ENCODE data around the gene BNIP5.
"Not testable (repeated sequence)": the region's sequence is repeated elsewhere in the genome, so short reads cannot be mapped to it uniquely, and the experiment has no call there.

The BNIP5 gene

GRCh38 chr6:36368421-36368820, 31.7 kb upstream of the BNIP5 start:
- FAIRE-seq: no peak
- no peak for DNase-seq (ENCODE audit: low spot score)

DNA sequence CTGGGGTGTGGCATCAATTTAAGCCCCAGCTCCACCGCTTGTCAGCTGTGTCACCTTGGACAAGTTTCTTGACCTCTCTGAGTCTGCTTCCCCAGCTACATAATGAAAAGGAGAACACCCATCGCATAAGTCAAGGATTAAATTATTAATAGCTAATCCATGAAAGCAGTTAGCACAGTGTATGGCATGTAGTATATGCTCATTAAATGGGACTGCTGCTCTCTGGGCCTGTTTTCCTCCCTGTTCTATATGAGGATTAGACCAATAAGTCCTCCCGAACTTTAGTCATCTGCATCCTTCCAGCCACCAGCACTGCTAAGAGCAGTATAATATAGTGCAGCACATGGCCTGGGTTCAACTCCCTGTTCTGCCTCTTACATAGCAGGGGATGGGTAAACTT, 31.1 kb upstream of the BNIP5 start:
- FAIRE-seq: no peak
- DNase-seq (ENCODE audit: low spot score): no peak

- no peak for FAIRE-seq
Observed at GRCh38 chr6:36364669-36365479, 28.2 kb upstream of the BNIP5 start.

GRCh38 chr6:36364061-36364635, 27.5 kb upstream of the BNIP5 start:
- not testable (repeated sequence) for FAIRE-seq; DNase-seq (ENCODE audit: low spot score)

More at GRCh38 chr6:36364669-36365479, 28.2 kb upstream of the BNIP5 start:
- no peak for DNase-seq (ENCODE audit: low spot score)

GRCh38 chr6:36363371-36363752, 26.7 kb upstream of the BNIP5 start:
- not testable (repeated sequence) for FAIRE-seq; DNase-seq (ENCODE audit: low spot score)

DNA sequence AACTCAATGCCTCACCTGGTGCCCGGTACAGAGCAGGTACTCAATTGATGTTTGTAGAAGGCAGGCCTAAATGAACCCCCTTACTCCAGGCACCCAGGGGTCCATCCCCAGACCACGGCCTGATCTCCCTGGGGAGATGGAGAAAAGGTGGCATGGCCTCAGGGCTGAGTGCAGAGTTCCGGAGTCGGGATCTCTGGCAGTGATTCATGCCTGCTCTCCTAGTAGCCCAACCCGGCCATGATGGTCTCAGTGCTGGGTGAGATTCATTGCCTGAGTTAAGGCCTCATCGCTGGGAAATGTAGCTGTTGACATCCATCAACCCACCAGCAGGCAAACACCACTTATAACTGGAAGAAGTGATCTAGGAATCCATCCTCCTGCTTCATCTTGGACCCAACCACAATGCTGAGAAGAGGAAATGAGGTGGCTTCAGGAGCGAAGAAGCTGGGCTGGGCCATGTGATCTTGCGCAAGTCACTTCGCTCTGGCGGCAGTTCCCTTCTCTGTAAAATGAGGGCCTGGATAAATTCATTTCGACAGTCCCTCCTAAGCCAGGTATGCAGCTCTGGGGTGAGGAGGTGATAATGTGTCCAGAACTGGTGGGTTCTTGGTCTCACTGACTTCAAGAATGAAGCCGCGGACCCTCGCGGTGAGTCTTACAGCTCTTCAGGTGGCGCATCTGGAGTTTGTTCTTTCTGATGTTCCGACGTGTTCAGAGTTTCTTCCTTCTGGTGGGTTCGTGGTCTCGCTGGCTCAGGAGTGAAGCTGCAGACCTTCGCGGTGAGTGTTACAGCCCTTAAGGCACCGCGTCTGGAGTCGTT, 26.1 kb upstream of the BNIP5 start:
- no peak for FAIRE-seq
- no peak for DNase-seq (ENCODE audit: low spot score)

DNA sequence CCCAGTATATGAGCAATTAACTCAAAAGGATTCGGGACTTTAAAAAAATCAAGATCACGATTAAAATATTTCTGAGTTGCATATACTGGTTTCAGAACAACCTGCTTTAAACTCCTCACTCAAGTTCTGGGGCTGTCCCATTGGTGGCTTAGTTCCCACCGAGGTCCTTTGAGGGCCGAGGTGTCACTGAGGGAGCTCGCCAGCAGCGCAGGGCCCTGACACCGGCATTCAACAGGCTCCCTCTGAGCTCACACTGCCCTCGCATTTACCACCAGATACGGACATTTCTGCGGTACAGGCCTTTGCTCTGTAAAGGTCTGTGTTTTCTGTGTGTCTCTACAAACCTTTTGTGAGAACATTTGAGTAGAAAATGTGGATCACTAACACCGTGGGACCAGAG, 24.4 kb upstream of the BNIP5 start:
- FAIRE-seq (no peak), DNase-seq (ENCODE audit: low spot score) (no peak)

DNA sequence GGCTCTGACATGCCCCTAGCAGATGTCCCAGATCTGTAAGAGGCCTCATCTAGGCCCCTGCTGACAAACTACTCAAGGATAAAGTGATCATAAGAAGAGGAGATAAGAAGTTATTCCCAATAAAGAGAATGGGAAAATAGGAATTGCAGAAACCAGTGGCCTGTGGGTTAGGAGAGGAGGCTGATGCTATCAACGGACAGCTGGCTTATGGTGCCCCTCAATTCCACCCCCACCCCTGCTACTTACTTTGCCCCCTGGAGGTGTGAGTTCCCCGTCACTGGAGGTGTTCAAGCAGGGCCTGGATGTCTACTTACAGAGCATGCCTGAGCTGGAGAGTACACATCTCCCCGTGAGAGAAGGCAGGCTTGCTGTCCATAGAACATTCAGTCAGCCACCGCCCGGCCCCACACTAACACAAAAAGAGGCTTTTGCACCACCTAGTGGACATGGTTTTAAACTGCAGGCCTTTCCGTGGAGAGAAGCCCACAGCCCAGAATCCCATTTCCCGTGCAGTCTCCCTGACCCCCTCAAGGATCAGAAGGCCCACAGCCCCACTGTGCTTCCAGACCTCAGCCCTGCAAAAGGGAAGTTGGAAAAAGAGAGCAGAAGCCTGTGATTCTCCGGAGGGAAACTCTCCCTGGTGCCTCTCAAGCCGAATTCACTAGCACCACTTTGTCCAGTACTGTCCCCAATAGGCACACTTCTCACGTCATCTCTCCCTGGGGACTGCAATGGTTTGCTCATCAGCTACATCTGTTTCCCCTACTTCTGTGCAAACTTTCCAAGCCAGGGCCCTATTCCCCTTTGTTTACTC, 23.8 kb upstream of the BNIP5 start:
- peak; percentile 83 for DNase-seq (ENCODE audit: low spot score)

DNA sequence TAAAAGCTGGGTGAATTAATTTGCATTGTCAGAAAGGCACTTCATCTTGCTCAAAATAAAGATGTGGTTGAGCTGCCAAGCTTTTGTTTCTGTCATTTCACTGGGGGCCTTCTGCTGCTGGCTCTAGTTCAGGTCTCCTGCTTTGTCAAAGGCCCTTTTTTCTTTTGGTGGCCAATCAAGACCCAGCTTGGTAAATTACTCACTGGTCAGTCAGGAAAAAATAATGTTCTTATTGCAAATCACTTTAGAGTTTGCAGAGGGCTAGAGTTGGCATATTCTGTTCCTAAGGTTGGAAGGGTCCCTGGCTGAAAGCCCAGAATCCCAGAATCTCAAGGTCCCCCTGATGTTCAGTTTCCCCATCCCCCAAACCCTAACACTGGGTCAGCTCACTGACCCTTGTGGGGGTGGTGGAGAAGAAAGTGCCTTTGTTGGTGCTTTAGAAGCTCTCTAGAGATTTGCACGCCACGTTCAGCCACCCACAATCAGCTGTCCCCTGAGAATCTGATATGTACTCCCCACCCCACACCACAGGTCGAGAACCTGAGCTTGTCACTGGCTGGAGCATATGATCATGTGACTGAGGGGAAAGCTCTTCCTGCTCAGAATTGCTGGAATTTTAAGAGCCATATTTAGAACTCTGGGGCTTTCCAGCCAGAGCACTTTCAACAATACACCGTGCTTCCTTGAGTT, 21.7 kb upstream of the BNIP5 start:
- no peak for DNase-seq (ENCODE audit: low spot score)
- FAIRE-seq: no peak

More for the DNA sequence above, 23.8 kb upstream of the BNIP5 start:
- no peak for FAIRE-seq

- no peak for FAIRE-seq
- no peak for DNase-seq (ENCODE audit: low spot score)
Observed at GRCh38 chr6:36357872-36358225, 21.2 kb upstream of the BNIP5 start.

- FAIRE-seq (no peak), DNase-seq (ENCODE audit: low spot score) (no peak)
Observed at GRCh38 chr6:36355819-36356218, 19.1 kb upstream of the BNIP5 start.

GRCh38 chr6:36353411-36353915, 16.8 kb upstream of the BNIP5 start:
- no peak for FAIRE-seq
- no peak for DNase-seq (ENCODE audit: low spot score)

GRCh38 chr6:36352477-36353157, 15.9 kb upstream of the BNIP5 start:
- DNase-seq (ENCODE audit: low spot score) (no peak), FAIRE-seq (no peak)

GRCh38 chr6:36350681-36351571, 14.2 kb upstream of the BNIP5 start:
- FAIRE-seq (peak; percentile 63), DNase-seq (ENCODE audit: low spot score) (peak; percentile 54)

GRCh38 chr6:36350082-36350481, 13.4 kb upstream of the BNIP5 start:
- DNase-seq (ENCODE audit: low spot score) (no peak), FAIRE-seq (no peak)

DNA sequence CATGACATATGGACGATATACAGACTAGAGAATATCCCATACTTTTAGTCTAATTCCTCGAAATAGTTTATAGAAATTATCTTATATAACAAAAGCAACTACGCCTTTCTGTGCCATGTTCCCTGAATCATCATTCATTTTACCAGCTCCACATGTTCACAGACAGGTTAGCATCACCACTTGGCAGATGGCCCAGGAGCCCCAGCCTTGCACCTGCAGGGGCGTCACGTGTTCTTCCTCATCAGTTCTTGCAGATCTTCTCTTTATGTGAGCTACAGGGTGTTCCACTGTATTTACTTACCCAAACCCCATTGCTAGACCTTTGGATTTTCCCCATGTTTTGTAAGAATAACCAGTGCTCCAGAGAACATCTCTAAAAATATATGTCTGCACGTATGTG, 12.6 kb upstream of the BNIP5 start:
- peak; percentile 52 for DNase-seq (ENCODE audit: low spot score)
- FAIRE-seq: no peak

DNA sequence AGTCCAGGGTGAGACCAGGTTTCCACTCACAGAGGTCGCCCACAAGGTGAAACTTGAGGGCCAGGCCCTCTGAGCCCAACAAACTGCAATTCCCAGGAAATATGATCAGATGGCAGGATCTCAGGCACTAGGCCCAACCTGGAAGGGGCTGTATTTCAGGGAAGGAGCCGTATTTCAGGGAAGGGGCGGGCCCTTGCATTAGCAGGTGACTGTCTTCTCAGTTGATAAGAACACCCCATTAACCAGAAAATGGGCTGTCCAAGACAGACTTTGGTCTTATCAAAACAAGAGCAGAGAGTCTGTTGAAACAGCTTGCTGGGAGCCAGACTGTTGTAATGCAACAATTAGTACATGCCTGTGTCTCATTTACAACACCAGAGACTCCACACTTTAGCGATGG, 10.9 kb upstream of the BNIP5 start:
- FAIRE-seq: no peak

GRCh38 chr6:36346486-36347273, 10.0 kb upstream of the BNIP5 start:
- FAIRE-seq: no peak

More for the DNA sequence above, 10.9 kb upstream of the BNIP5 start:
- DNase-seq (ENCODE audit: low spot score): no peak

More at GRCh38 chr6:36346486-36347273, 10.0 kb upstream of the BNIP5 start:
- no peak for DNase-seq (ENCODE audit: low spot score)

All from urothelium cell line (cell line).